Osteocyte (in vitro differentiated cells): ENCODE results near the gene OR8D4. TPM values are rescaled to one million over a fixed set of nuclear protein-coding genes. Genes with fewer than 3 reads are reported as not detected.
"Not testable (repeated sequence)": the region's sequence is repeated elsewhere in the genome, so short reads cannot be mapped to it uniquely, and the experiment has no call there.

ENCODE experiments used
- DNase-seq: peaks from one replicate; pipeline ENCODE4 v3.0.0; 2021; ENCODE audit warnings: mixed read lengths; ENCODE audit not compliant: unreplicated experiment; ENCODE audit errors: extremely low spot score
- H3K27ac Mint-ChIP-seq: one replicate; pipeline ENCODE4 v1.8.0; 2021; ENCODE audit warnings: mild to moderate bottlenecking, mixed read lengths; ENCODE audit not compliant: unreplicated experiment
- H3K27me3 Mint-ChIP-seq: one replicate; pipeline ENCODE4 v1.8.0; 2021; ENCODE audit warnings: mixed read lengths; ENCODE audit not compliant: unreplicated experiment
- H3K36me3 Mint-ChIP-seq: one replicate; pipeline ENCODE4 v1.8.0; 2021; ENCODE audit warnings: mixed read lengths; ENCODE audit not compliant: unreplicated experiment
- H3K4me1 Mint-ChIP-seq: one replicate; pipeline ENCODE4 v1.8.0; 2021; ENCODE audit warnings: mixed read lengths; ENCODE audit not compliant: unreplicated experiment
- H3K4me3 Mint-ChIP-seq: one replicate; pipeline ENCODE4 v1.8.0; 2021; ENCODE audit warnings: mild to moderate bottlenecking, moderate library complexity, mixed read lengths; ENCODE audit not compliant: unreplicated experiment
- H3K9me3 Mint-ChIP-seq: one replicate; pipeline ENCODE4 v1.8.0; 2021; ENCODE audit warnings: mixed read lengths; ENCODE audit not compliant: unreplicated experiment
- long read RNA-seq: library from polyadenylated mRNA; unstranded; transcript quantifications from one replicate; pipeline ENCODE4 v2.0.0, GENCODE V29; 2021
- total RNA-seq: library from RNA; stranded (reverse); gene quantifications from 2 replicates; pipeline ENCODE4 v1.2.1, GENCODE V29; 2021
- TF ChIP-seq, protein P1 (sequence below): fragments of 200-600 bp; sonication (generic); IDR thresholded peaks from 2 replicates; pipeline ENCODE4 v1.5.0; 2021; ENCODE audit warnings: antibody characterized with exemption, mild to moderate bottlenecking, moderate library complexity

Gene OR8D4
- total RNA-seq: not detected in 2 replicates
- long read RNA-seq: 0 reads

- no peaks in the 10 kb centered on the region for H3K36me3 Mint-ChIP-seq
These were observed at the start of gene OR8D4 for GRCh38 chr11:123901867-123902266. TSS of gene OR8D4 (plus strand) at chr11:123902167. CDS start at chr11:123906432, 4,265 bp downstream.

GRCh38 chr11:123852321-123852720, 49.6 kb upstream of the OR8D4 start:
- Mint-ChIP-seq H3K27ac (no peak overlapping the region), H3K4me3 (no peak overlapping the region), H3K9me3 (peaks cover 11% of the 10 kb centered on the region), H3K4me1 (no peaks in the 10 kb centered on the region), H3K36me3 (no peaks in the 10 kb centered on the region), H3K27me3 (peaks cover 2% of the 10 kb centered on the region)
- TF ChIP-seq, protein P1, sequence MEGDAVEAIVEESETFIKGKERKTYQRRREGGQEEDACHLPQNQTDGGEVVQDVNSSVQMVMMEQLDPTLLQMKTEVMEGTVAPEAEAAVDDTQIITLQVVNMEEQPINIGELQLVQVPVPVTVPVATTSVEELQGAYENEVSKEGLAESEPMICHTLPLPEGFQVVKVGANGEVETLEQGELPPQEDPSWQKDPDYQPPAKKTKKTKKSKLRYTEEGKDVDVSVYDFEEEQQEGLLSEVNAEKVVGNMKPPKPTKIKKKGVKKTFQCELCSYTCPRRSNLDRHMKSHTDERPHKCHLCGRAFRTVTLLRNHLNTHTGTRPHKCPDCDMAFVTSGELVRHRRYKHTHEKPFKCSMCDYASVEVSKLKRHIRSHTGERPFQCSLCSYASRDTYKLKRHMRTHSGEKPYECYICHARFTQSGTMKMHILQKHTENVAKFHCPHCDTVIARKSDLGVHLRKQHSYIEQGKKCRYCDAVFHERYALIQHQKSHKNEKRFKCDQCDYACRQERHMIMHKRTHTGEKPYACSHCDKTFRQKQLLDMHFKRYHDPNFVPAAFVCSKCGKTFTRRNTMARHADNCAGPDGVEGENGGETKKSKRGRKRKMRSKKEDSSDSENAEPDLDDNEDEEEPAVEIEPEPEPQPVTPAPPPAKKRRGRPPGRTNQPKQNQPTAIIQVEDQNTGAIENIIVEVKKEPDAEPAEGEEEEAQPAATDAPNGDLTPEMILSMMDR: no peak
- DNase-seq: no peak

More at GRCh38 chr11:123901867-123902266, at the start of gene OR8D4:
- Mint-ChIP-seq H3K27ac (no peak within 1 kb of the TSS), H3K4me3 (no peak within 1 kb of the TSS), H3K9me3 (no peaks in the 10 kb centered on the region), H3K4me1 (no peaks in the 10 kb centered on the region), H3K27me3 (peaks cover 2% of the 10 kb centered on the region)
- DNase-seq: no peak
- TF ChIP-seq, protein P1: no peak

GRCh38 chr11:123853038-123853437, 48.9 kb upstream of the OR8D4 start:
- no peak overlapping the region for H3K27ac Mint-ChIP-seq
- H3K4me1 Mint-ChIP-seq: no peaks in the 10 kb centered on the region
- H3K27me3 Mint-ChIP-seq: peaks cover 2% of the 10 kb centered on the region
- H3K4me3 Mint-ChIP-seq: no peak overlapping the region
- no peak for DNase-seq
- H3K36me3 Mint-ChIP-seq: no peaks in the 10 kb centered on the region
- TF ChIP-seq, protein P1: no peak
- H3K9me3 Mint-ChIP-seq: peaks cover 11% of the 10 kb centered on the region

DNA sequence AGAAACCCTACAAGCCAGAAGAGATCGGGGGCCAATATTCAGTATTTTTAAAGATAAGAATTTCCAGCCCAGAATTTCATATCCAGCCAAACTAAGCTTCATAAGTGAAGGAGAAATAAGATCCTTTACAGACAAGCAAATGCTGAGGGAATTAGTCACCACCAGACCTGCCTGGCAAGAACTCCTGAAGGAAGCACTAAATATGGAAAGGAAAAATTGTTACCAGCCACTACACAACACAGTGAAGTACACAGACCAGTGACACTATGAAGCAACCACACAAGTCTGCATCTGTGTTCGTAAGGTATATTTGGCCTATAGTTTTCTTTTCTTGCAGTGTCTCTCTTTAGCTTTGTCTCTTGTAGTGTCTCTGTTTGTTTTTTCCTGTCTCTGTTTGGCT, 45.5 kb upstream of the OR8D4 start:
- H3K4me1 Mint-ChIP-seq: no peaks in the 10 kb centered on the region
- H3K27ac Mint-ChIP-seq: no peak overlapping the region
- H3K4me3 Mint-ChIP-seq: no peak overlapping the region
- TF ChIP-seq, protein P1: no peak
- no peak for DNase-seq
- H3K27me3 Mint-ChIP-seq: no peaks in the 10 kb centered on the region
- no peaks in the 10 kb centered on the region for H3K36me3 Mint-ChIP-seq
- H3K9me3 Mint-ChIP-seq: peaks cover 11% of the 10 kb centered on the region

DNA sequence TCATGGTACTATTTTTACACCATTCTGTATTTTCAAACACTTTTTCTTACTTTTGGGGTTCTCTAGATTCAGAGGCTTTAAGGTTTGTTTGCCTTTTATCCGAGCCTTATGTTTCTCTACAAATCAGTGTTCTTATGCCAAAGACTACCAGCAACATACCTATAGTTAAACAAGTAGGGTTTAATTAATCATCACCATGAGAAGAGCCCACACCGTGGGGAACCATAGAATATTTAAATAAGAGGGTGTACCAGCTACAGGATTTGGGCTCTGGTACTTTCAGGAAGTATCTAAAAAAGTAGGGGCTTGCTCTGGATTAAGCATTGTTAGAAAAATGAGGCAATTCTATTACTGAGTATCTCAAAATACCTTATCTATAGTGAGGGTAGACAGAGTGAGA, 42.2 kb upstream of the OR8D4 start:
- no peak for DNase-seq
- Mint-ChIP-seq H3K36me3 (no peaks in the 10 kb centered on the region), H3K27me3 (no peaks in the 10 kb centered on the region), H3K27ac (no peak overlapping the region), H3K9me3 (peaks cover 7% of the 10 kb centered on the region), H3K4me1 (no peaks in the 10 kb centered on the region), H3K4me3 (no peak overlapping the region)
- TF ChIP-seq, protein P1: no peak

DNA sequence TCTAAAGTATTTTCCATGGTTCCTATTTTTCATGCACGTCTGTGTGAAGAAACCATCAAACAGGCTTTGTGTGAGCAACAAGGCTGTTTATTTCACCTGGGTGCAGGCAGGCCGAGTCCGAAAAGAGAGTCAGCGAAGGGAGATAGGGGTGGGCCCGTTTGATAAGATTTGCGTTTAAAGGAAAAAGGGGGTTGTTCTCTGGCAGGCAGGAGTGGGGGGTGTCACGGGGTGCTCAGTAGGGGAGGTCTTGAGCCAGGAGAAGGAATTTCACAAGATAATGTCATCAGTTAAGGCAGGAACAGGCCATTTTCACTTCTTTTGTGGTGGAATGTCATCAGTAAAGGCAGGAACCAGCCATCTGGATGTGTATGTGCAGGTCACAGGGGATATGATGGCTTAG, 36.7 kb upstream of the OR8D4 start:
- H3K27ac Mint-ChIP-seq, H3K4me1 Mint-ChIP-seq, DNase-seq, H3K27me3 Mint-ChIP-seq, H3K4me3 Mint-ChIP-seq, H3K36me3 Mint-ChIP-seq, H3K9me3 Mint-ChIP-seq: not testable (repeated sequence)

- DNase-seq, H3K27me3 Mint-ChIP-seq, H3K4me1 Mint-ChIP-seq, H3K27ac Mint-ChIP-seq, H3K36me3 Mint-ChIP-seq, H3K4me3 Mint-ChIP-seq, H3K9me3 Mint-ChIP-seq: not testable (repeated sequence)
These were observed 34.2 kb upstream of the OR8D4 start for GRCh38 chr11:123867795-123868194.
